IPS-18a (cell line): ENCODE measurements around the gene LCE2D.

Experiments
- H3K27ac ChIP-seq: one replicate; pipeline ENCODE4 v1.5.1; 2013; ENCODE audit warnings: low read length
- H3K27me3 ChIP-seq: one replicate; pipeline ENCODE4 v1.6.1; 2013; ENCODE audit warnings: mild to moderate bottlenecking, low read length; ENCODE audit not compliant: control insufficient read depth, insufficient read depth
- H3K36me3 ChIP-seq: one replicate; pipeline ENCODE4 v1.6.1; 2013; ENCODE audit warnings: low read depth, low read length; ENCODE audit not compliant: control insufficient read depth
- H3K4me1 ChIP-seq: one replicate; pipeline ENCODE4 v1.6.1; 2013; ENCODE audit warnings: low read depth, low read length; ENCODE audit not compliant: control insufficient read depth
- H3K4me3 ChIP-seq: one replicate; pipeline ENCODE4 v1.5.1; 2013; ENCODE audit warnings: low read length
- H3K9ac ChIP-seq: one replicate; pipeline ENCODE4 v1.6.1; 2013; ENCODE audit warnings: mild to moderate bottlenecking, low read length, moderate library complexity
- H3K9me3 ChIP-seq: one replicate; pipeline ENCODE4 v1.6.1; 2013; ENCODE audit warnings: low read depth, low read length; ENCODE audit not compliant: control insufficient read depth

Gene LCE2D

GRCh38 chr1:152699746-152700145 lies 36.6 kb downstream of the LCE2D start:
- Histone ChIP-seq H3K4me1 (no peaks in the 10 kb centered on the region), H3K9ac (no peak overlapping the region), H3K36me3 (no peaks in the 10 kb centered on the region), H3K4me3 (no peak overlapping the region), H3K9me3 (peaks cover 79% of the 10 kb centered on the region), H3K27ac (no peak overlapping the region), H3K27me3 (no peaks in the 10 kb centered on the region)

- H3K27ac ChIP-seq: no peak within 1 kb of the TSS
- no peaks in the 10 kb centered on the region for H3K4me1 ChIP-seq
- no peaks in the 10 kb centered on the region for H3K36me3 ChIP-seq
- H3K9ac ChIP-seq: no peak within 1 kb of the TSS
- H3K9me3 ChIP-seq: peaks cover 79% of the 10 kb centered on the region
- H3K27me3 ChIP-seq: no peaks in the 10 kb centered on the region
- no peak within 1 kb of the TSS for H3K4me3 ChIP-seq
These were observed 44.7 kb downstream of the LCE2D start, which contains the start of gene LCE4A for GRCh38 chr1:152707860-152708259. TSS of gene LCE4A (plus strand) at chr1:152708160. CDS start at chr1:152709076, 916 bp downstream.
